ENCODE results near the gene CIB1.
"Not testable (repeated sequence)": the region's sequence is repeated elsewhere in the genome, so short reads cannot be mapped to it uniquely, and the experiment has no call there.

CIB1 gene

GRCh38 chr15:90233387-90234095 is at the start of gene CIB1:
Gene CIB1 (minus strand): TSS chr15:90233941. CDS start chr15:90233885, 56 bp downstream.
- DNase-seq (ENCODE audit: low read depth), result peak; percentile 76
- no peak for TF ChIP-seq CTCF (IDR thresholded peaks at IDR 0.05; ENCODE audit: control insufficient read depth, insufficient read depth, low read depth, low read length, missing control alignments)
- peak within 1 kb of the TSS; percentile 90 for H3K4me3 ChIP-seq (ENCODE audit: control insufficient read depth, low read depth, low read length)

DNA sequence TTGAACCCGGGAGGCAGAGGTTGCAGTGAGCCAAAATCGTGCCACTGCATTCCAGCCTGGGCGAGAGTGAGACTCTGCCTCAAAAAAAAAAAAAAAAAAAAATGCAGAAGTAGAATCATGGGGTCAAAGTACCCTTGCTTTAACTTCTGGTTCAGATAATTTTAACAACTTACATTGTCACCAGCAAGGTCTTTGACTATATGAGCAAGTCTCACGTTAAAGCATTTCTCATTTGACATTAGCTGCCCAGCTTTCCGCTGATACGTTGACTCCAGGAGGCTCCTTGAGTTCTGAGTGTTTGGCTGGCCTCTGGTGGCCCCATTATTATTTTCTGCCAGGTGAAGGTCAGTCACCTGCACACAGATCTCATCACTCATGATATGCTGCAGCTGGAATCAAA is 47.9 kb upstream of the CIB1 start:
- DNase-seq (ENCODE audit: low read depth); H3K4me3 ChIP-seq (ENCODE audit: control insufficient read depth, low read depth, low read length): not testable (repeated sequence)

DNA sequence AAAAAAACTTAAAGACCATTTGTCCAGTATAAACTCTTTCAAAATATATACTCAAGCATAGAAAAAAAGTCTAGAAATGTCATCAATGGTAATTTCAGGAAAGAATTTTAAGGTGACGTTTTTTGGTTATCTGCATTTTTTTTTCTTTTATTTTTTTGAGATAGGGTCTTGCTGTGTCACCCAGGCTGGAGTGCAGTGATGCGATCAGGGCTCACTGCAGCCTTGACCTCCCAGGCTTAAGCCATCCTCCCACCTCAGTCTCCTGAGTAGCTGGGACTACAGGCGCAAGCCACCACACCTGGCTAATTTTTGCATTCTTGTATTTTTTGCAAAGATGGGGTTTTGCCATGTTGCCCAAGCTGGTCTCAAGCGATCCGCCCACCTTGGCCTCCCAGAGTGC is 47.0 kb upstream of the CIB1 start:
- not testable (repeated sequence) for DNase-seq (ENCODE audit: low read depth)

DNA sequence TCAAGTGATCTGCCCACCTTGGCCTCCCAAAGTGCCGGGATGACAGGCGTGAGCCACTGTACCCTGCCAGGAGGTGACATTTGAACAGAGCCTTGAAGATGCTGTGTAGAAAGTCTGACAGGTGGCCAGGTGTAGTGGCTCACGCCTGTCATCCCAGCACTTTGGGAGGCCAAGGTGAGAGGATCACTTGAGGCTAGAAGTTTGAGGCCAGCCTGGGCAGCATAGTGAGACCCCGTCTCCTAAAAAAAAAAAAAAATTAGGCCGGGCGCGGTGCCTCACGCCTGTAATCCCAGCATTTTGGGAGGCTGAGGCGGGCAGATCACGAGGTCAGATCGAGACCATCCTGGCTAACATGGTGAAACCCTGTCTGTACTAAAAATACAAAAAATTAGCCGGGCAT is 44.7 kb upstream of the CIB1 start:
- not testable (repeated sequence) for DNase-seq (ENCODE audit: low read depth); H3K4me3 ChIP-seq (ENCODE audit: control insufficient read depth, low read depth, low read length)

More for the DNA sequence above, 47.0 kb upstream of the CIB1 start:
- not testable (repeated sequence) for H3K4me3 ChIP-seq (ENCODE audit: control insufficient read depth, low read depth, low read length)

- H3K4me3 ChIP-seq (ENCODE audit: control insufficient read depth, low read depth, low read length), result no peak overlapping the region
- no peak for DNase-seq (ENCODE audit: low read depth)
- TF ChIP-seq CTCF (IDR thresholded peaks at IDR 0.05; ENCODE audit: control insufficient read depth, insufficient read depth, low read depth, low read length, missing control alignments), result no peak
These were observed 37.9 kb upstream of the CIB1 start for GRCh38 chr15:90271459-90272166.

DNA sequence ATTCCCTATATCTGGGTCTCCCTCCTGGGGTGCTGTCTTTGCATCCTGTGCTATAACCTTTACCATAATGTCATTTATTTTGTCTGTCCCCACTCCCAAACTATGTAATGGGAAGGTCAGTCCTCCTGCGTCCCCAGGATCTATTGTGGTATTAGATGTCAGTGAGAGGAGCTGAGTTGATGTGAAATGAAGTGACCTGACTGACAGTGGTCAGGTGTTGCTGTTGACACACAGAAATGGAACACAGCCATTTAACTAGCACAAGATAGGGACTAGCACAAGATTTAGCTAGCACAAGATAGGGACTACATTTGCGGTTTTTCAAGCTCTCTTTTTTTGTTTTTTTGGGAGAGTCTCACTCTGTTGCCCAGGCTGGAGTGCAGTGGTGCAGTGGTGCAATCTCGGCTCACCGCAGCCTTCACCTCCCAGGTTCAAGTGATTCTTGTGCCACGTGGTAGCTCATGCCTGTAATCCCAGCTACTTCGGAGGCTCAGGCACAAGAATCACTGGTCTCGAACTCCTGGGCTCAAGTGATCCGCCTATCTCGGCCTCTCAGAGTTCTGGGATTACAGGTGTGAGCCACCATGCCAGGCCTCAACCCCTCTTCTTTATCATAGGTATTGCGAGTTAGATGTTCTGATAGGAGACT is 36.9 kb upstream of the CIB1 start:
- H3K4me3 ChIP-seq (ENCODE audit: control insufficient read depth, low read depth, low read length), result no peak overlapping the region
- DNase-seq (ENCODE audit: low read depth), result no peak
- TF ChIP-seq CTCF (IDR thresholded peaks at IDR 0.05; ENCODE audit: control insufficient read depth, insufficient read depth, low read depth, low read length, missing control alignments), result no peak

DNA sequence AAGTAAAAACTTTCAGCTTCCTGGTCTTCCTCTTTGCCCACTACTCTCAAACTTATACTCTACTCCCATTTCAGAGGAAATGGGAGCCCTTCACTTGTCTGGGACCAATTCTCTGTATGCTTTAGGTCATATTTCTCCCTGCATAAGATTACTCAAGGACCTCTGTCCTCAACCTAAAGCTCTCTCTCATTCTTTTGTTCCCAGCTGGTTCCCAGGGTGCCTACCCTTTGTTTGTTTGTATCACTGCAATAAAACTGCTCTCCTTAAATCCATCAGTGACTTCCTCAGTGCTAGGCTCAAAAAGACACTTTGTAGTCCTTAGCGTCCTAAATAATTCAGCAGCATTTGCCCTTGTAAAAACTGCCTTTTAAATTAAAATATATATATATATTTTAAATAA is 34.7 kb upstream of the CIB1 start:
- no peak for TF ChIP-seq CTCF (IDR thresholded peaks at IDR 0.05; ENCODE audit: control insufficient read depth, insufficient read depth, low read depth, low read length, missing control alignments)
- H3K4me3 ChIP-seq (ENCODE audit: control insufficient read depth, low read depth, low read length), result no peak overlapping the region
- DNase-seq (ENCODE audit: low read depth), result no peak

DNA sequence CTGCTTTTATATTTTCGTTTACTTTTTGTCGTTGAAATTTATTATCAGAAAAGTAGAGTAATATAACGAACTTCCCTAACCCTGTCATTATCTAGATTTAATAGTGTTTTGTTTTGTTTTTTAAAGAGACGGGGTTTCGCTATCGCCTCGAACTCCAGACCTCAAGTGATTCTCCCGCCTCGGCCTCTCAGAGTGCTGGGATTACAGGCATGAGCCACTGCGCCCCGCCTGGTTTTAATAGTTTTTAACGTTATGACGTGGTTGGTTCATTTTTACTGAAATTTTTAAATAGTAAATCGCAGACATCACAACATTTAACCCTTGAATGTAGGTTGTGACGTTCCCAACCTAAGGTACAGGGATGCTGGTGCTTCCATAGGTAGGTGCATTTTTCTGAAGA is 32.7 kb upstream of the CIB1 start:
- peak overlapping the region; percentile 74 for H3K4me3 ChIP-seq (ENCODE audit: control insufficient read depth, low read depth, low read length)
- no peak for DNase-seq (ENCODE audit: low read depth)
- TF ChIP-seq CTCF (IDR thresholded peaks at IDR 0.05; ENCODE audit: control insufficient read depth, insufficient read depth, low read depth, low read length, missing control alignments), result no peak

All from AG09309 (cell line).